Panc1 (cell line): ENCODE results near the gene GEMIN7. TPM values are rescaled to one million over a fixed set of nuclear protein-coding genes. Genes with fewer than 3 reads are reported as not detected.
A peak's percentile ranks its signal among the peaks of the same experiment; 100 is the strongest.

Experiments used
- ATAC-seq: fragments of 200-7000 bp; cut with Tn5 transposase; 2 replicates; pipeline ENCODE4 v1.9.1; 2020; ENCODE audit warnings: mild to moderate bottlenecking, moderate library complexity
- BruUV-seq: library from RNA; stranded (reverse); fragments of 400-500 nt; replicated peaks from 2 replicates; lab custom pipeline; 2021; lab: Mats Ljungman, UMichigan
- CTCF ChIA-PET: fragments of 300-600 bp; sonication (Branson Sonifier 250); formaldehyde crosslinking; loops from one replicate; lab custom pipeline; 2022; ENCODE audit warnings: antibody characterized with exemption; lab: Charles Lee
- POLR2A ChIA-PET: fragments of 300-600 bp; sonication (Branson Sonifier 250); formaldehyde crosslinking; loops from one replicate; lab custom pipeline; 2022; ENCODE audit warnings: antibody characterized with exemption; lab: Charles Lee
- DNase-seq: peaks from one replicate; pipeline ENCODE4 v3.0.0-alpha.2; 2010; ENCODE audit warnings: low read depth, low spot score
- H3K27ac ChIP-seq: 2 replicates; pipeline ENCODE4 v1.5.1; 2011; ENCODE audit warnings: mild to moderate bottlenecking, low read length, inconsistent platforms
- H3K27me3 ChIP-seq: fragments of 200-500 bp; sonication (Bioruptor generic); 2 replicates; pipeline ENCODE4 v1.6.0; 2014; ENCODE audit warnings: low read length, inconsistent platforms; ENCODE audit not compliant: control insufficient read depth, insufficient read depth
- H3K36me3 ChIP-seq: fragments of 200-500 bp; sonication (Bioruptor generic); 2 replicates; pipeline ENCODE4 v1.5.1; 2014; ENCODE audit warnings: inconsistent platforms, mild to moderate bottlenecking, low read length, moderate library complexity; ENCODE audit not compliant: control insufficient read depth, insufficient read depth
- H3K4me1 ChIP-seq: 2 replicates; pipeline ENCODE4 v1.5.1; 2011; ENCODE audit warnings: inconsistent platforms, mild to moderate bottlenecking, low read length, moderate library complexity; ENCODE audit not compliant: control insufficient read depth, insufficient read depth
- H3K4me3 ChIP-seq, 2 experiments: 2 replicates each; pipeline ENCODE4 v1.5.1; 2011 to 2012; ENCODE audit warnings: low read depth in 2 of 2, low read length in 2 of 2, mild to moderate bottlenecking in 2 of 2, inconsistent platforms in 1 of 2, moderate library complexity in 1 of 2
- H3K9me3 ChIP-seq: fragments of 200-500 bp; sonication (Bioruptor generic); 2 replicates; pipeline ENCODE4 v1.5.1; 2014; ENCODE audit warnings: low read depth, mild to moderate bottlenecking, inconsistent platforms, low read length, moderate library complexity; ENCODE audit not compliant: control insufficient read depth, insufficient read depth
- CTCF ChIP-seq: fragments of 450-650 bp; IDR thresholded peaks from 2 replicates; pipeline ENCODE4 v1.5.1; 2017; ENCODE audit warnings: mild to moderate bottlenecking
- POLR2AphosphoS5 ChIP-seq: IDR thresholded peaks from 2 replicates; pipeline ENCODE4 v1.6.1; 2012; ENCODE audit warnings: mild to moderate bottlenecking, low read depth, low read length, moderate library complexity
- REST ChIP-seq, 2 experiments: IDR thresholded peaks; 2 replicates each; pipeline ENCODE4 v1.6.1; 2011 to 2012; ENCODE audit warnings: low read depth in 2 of 2, control low read depth in 1 of 2, low read length in 1 of 2, mild to moderate bottlenecking in 1 of 2, moderate library complexity in 1 of 2; ENCODE audit not compliant: insufficient read depth in 1 of 2
- SIN3A ChIP-seq: IDR thresholded peaks from 2 replicates; pipeline ENCODE4 v1.6.1; 2012; ENCODE audit warnings: low read depth, mild to moderate bottlenecking, low read length, moderate library complexity, borderline replicate concordance; ENCODE audit not compliant: insufficient read depth
- TCF7L2 ChIP-seq: IDR thresholded peaks from 2 replicates; pipeline ENCODE4 v1.6.1; 2011; ENCODE audit warnings: mild to moderate bottlenecking, low read depth, low read length, inconsistent platforms
- in situ Hi-C: cut with HindIII; loops from 2 replicates; pipeline ENCODE4 v1.10.0; 2016; ENCODE audit warnings: low sequenced_read_pairs, low pct_unique_long_range_greater_than_20kb
- intact Hi-C: fragments of 100-400 bp; cut with micrococcal nuclease; formaldehyde crosslinking; loops from one replicate; pipeline ENCODE4 v1.10.0; 2022; ENCODE audit not compliant: unreplicated experiment
- total RNA-seq: library from RNA; stranded (reverse); gene quantifications from one replicate; pipeline ENCODE4 v1.2.1, GENCODE V29; 2021; ENCODE audit not compliant: unreplicated experiment

Gene GEMIN7
- total RNA-seq, 1 experiment from 2014 or later: 29.5 TPM

- H3K4me1 ChIP-seq: peaks cover 6% of the 10 kb centered on the region; the same call in 1 of the 2 replicates
- in situ Hi-C loops: no loop called here
- H3K27ac ChIP-seq: no peak overlapping the region
- ChIA-PET CTCF (no interaction called here), POLR2A (no interaction called here)
- no peak for ATAC-seq
- no peak for DNase-seq
- intact Hi-C loops: no loop called here
- no peaks in the 10 kb centered on the region for H3K9me3 ChIP-seq
- no peak overlapping the region for H3K4me3 ChIP-seq
- no peak for TF ChIP-seq SIN3A
- TF ChIP-seq TCF7L2: no peak
- TF ChIP-seq POLR2AphosphoS5: no peak
- TF ChIP-seq REST (IDR thresholded peaks at IDR 0.05; ENCODE audit: insufficient read depth in 1 of 2, low read depth in 2 of 2, low read length in 1 of 2): no peak
- TF ChIP-seq CTCF: no peak
- H3K36me3 ChIP-seq: peaks cover 3% of the 10 kb centered on the region; the same call in 1 of the 2 replicates
- no TSS peak for BruUV-seq
- H3K27me3 ChIP-seq: no peaks in the 10 kb centered on the region
Measured at GRCh38 chr19:45037393-45038169, 41.5 kb upstream of the GEMIN7 start.

- TF ChIP-seq POLR2AphosphoS5 (peak; percentile 87), TCF7L2 (no peak)
- intact Hi-C loops (no loop called here), in situ Hi-C loops (no loop called here)
- DNase-seq (no peak), ATAC-seq (peak; percentile 99)
- no peaks in the 10 kb centered on the region for H3K27me3 ChIP-seq
- H3K27ac ChIP-seq: peak within 1 kb of the TSS; percentile 86
- no TSS peak for BruUV-seq
- peaks cover 6% of the 10 kb centered on the region; the same call in 1 of the 2 replicates for H3K4me1 ChIP-seq
- ChIA-PET CTCF (interaction anchor here (1.9 kb wide), 1 partner anchor 21 kb away, joined by 4 read pairs; no protein-coding TSS in a partner anchor), POLR2A (interaction anchor here (0.5 to 0.7 kb wide), 3 partner anchors 36 to 1558 kb away, joined by 4 to 7 read pairs (median 5); no protein-coding TSS in a partner anchor)
- H3K4me3 ChIP-seq: peak within 1 kb of the TSS; percentile 83
- peaks cover 5% of the 10 kb centered on the region for H3K36me3 ChIP-seq
- no peaks in the 10 kb centered on the region for H3K9me3 ChIP-seq
Measured at GRCh38 chr19:45038931-45039893, 39.8 kb upstream of the GEMIN7 start, which contains the start of gene CLASRP. TSS of gene CLASRP (plus strand) at chr19:45039045. CDS start at chr19:45040213, 1,168 bp downstream.
